Activated naive CD4-positive, alpha-beta T cell treated with anti-CD3 and anti-CD28 coated beads, Interleukin-2, amount 50 U/mL, for 24 hours (primary cell): Measurements from ENCODE around the gene FAM219A.
"Not testable (repeated sequence)": the region's sequence is repeated elsewhere in the genome, so short reads cannot be mapped to it uniquely, and the experiment has no call there.

ENCODE experiments used
- H3K27ac Mint-ChIP-seq: one replicate; pipeline ENCODE4 v1.8.0; 2021; ENCODE audit warnings: mild to moderate bottlenecking, mixed read lengths
- H3K27me3 Mint-ChIP-seq: one replicate; pipeline ENCODE4 v1.8.0; 2021; ENCODE audit warnings: mixed read lengths
- H3K36me3 Mint-ChIP-seq: one replicate; pipeline ENCODE4 v1.8.0; 2021; ENCODE audit warnings: mixed read lengths
- H3K4me1 Mint-ChIP-seq: one replicate; pipeline ENCODE4 v1.8.0; 2021; ENCODE audit warnings: mixed read lengths
- H3K4me3 Mint-ChIP-seq: one replicate; pipeline ENCODE4 v1.8.0; 2021; ENCODE audit warnings: mild to moderate bottlenecking, mixed read lengths
- H3K9me3 Mint-ChIP-seq: one replicate; pipeline ENCODE4 v1.8.0; 2021; ENCODE audit warnings: mixed read lengths

FAM219A gene

GRCh38 chr9:34492051-34492450, 33.7 kb upstream of the FAM219A start:
- H3K27me3 Mint-ChIP-seq: peaks cover 8% of the 10 kb centered on the region
- no peak overlapping the region for H3K4me3 Mint-ChIP-seq

DNA sequence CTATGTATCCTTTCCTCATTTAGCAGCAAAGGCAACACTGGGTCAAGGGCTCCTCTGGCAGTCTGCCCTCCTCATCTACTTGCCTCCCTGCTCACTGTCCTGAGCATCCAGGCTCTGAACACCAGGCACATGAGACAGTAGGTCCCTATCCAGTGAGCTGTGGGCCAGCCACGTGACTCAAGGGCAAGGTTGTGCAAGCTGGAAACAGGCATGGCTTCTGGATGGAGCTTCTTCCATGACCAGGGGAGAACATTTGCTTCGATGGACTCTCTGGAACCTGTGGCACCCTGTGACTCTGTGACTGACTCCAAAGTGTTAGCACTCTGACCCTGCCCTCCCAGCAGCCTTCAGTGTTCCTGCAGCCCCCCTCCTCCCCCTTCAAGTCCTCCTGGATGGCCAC, 33.2 kb upstream of the FAM219A start:
- Mint-ChIP-seq H3K27me3 (peaks cover 8% of the 10 kb centered on the region), H3K9me3 (no peaks in the 10 kb centered on the region), H3K4me3 (no peak overlapping the region), H3K4me1 (no peaks in the 10 kb centered on the region), H3K27ac (no peak overlapping the region), H3K36me3 (no peaks in the 10 kb centered on the region)

More at GRCh38 chr9:34492051-34492450, 33.7 kb upstream of the FAM219A start:
- no peaks in the 10 kb centered on the region for H3K36me3 Mint-ChIP-seq
- H3K27ac Mint-ChIP-seq: no peak overlapping the region
- no peaks in the 10 kb centered on the region for H3K9me3 Mint-ChIP-seq
- H3K4me1 Mint-ChIP-seq: no peaks in the 10 kb centered on the region

DNA sequence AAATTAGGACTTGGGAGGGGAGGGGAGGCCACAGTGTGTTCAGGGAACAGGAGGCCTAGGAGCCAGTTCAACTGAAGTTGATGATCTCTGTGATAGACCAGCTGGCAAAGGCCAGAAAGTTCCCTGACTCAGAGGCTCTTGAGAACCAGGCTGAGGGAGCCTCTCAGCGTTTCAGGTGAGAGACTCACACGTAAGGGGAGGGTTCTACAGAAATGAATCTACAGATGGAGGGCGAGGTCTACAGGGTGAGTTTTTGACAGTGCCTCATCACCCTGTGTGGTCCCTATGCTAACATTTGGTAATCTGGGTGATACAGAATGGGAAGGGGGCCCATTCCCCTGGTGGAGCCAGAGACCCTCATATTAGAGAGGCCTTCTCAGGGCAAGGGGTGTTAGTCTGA, 32.4 kb upstream of the FAM219A start:
- H3K4me1 Mint-ChIP-seq: no peaks in the 10 kb centered on the region
- H3K9me3 Mint-ChIP-seq: no peaks in the 10 kb centered on the region
- H3K4me3 Mint-ChIP-seq: no peak overlapping the region
- no peak overlapping the region for H3K27ac Mint-ChIP-seq
- H3K36me3 Mint-ChIP-seq: no peaks in the 10 kb centered on the region
- peaks cover 8% of the 10 kb centered on the region for H3K27me3 Mint-ChIP-seq

GRCh38 chr9:34490360-34490759, 32.0 kb upstream of the FAM219A start:
- Mint-ChIP-seq H3K4me1 (no peaks in the 10 kb centered on the region), H3K4me3 (no peak overlapping the region), H3K27me3 (peaks cover 8% of the 10 kb centered on the region), H3K27ac (no peak overlapping the region), H3K36me3 (no peaks in the 10 kb centered on the region), H3K9me3 (no peaks in the 10 kb centered on the region)

DNA sequence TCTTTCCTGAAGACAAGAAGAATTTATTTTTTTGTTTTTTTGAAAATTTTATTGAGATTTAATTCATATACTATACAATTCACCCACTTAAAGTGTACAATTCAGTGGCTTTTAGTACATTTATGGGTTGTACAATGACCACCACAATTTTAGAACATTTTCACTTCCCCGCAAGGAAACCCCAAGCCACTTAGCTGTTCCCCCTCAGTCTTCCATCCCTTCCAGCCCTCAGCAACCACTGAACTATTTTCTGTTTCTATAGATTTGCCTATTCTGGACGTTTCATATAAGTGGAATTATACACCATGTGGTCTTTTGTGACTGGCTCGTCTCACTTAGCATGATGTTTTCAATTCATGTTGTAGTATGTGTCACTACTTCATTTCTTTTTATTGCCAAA, 28.2 kb upstream of the FAM219A start:
- no peak overlapping the region for H3K27ac Mint-ChIP-seq
- H3K4me1 Mint-ChIP-seq: no peaks in the 10 kb centered on the region
- peaks cover 3% of the 10 kb centered on the region for H3K27me3 Mint-ChIP-seq
- no peak overlapping the region for H3K4me3 Mint-ChIP-seq
- no peaks in the 10 kb centered on the region for H3K9me3 Mint-ChIP-seq
- no peaks in the 10 kb centered on the region for H3K36me3 Mint-ChIP-seq

DNA sequence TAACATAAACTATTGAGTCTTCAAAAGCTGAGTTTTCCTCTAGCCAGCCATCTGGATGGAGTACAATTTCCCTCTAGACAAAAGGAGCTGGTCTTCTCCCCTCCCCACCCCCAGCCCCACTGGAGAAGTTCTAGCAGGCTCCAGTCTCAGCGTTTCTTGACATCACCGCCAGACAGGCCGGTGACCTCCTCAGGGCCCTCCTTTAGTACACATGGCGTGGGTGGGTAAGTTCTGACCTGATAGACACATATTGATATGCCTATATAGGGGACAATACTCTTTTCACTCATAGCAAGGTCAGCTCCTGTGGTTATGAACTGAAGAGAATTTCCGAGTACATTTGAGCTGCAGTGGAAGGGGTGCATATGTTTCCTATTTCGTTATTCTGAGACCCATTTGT, 27.5 kb upstream of the FAM219A start:
- H3K4me3 Mint-ChIP-seq: no peak overlapping the region
- no peak overlapping the region for H3K27ac Mint-ChIP-seq
- H3K27me3 Mint-ChIP-seq: peaks cover 3% of the 10 kb centered on the region
- H3K4me1 Mint-ChIP-seq: no peaks in the 10 kb centered on the region
- no peaks in the 10 kb centered on the region for H3K9me3 Mint-ChIP-seq
- no peaks in the 10 kb centered on the region for H3K36me3 Mint-ChIP-seq

DNA sequence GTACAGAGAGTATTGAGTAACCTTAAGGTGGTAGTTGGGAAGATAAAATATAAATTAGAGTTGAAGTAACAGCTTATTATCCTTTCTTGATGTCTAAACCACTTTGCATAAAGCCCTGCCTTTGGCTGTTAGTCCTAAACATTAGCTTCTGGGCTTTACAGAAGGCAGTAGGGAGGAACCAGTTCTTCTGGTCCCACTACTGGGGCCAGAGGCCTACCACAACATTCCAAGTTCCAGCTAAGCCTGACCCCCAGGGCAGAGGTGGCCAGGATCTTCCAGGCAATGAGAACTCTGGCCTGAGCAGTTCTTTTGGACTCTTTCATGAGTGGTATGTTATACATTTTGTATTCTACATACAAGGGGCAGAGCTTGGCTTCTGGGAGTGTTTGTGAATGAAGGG, 26.3 kb upstream of the FAM219A start:
- no peaks in the 10 kb centered on the region for H3K4me1 Mint-ChIP-seq
- H3K9me3 Mint-ChIP-seq: no peaks in the 10 kb centered on the region
- no peaks in the 10 kb centered on the region for H3K36me3 Mint-ChIP-seq
- peaks cover 3% of the 10 kb centered on the region for H3K27me3 Mint-ChIP-seq
- no peak overlapping the region for H3K27ac Mint-ChIP-seq
- H3K4me3 Mint-ChIP-seq: no peak overlapping the region

DNA sequence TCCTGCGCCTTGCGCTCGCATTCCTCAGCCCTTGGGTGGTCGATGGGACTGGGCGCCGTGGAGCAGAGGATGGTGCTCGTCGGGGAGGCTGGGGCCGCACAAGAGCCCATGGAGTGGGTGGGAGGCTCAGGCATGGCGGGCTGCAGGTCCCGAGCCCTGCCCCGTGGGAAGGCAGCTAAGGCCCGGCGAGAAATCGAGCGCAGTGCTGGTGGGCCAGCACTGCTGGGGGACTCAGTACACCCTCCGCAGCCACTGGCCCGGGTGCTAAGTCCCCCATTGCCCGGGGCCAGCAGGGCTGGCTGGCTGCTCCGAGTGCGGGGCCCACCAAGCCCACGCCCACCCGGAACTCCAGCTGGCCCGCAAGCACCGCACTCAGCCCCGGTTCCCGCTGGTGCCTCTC, 24.4 kb upstream of the FAM219A start:
- H3K4me1 Mint-ChIP-seq, H3K9me3 Mint-ChIP-seq, H3K27ac Mint-ChIP-seq, H3K4me3 Mint-ChIP-seq, H3K36me3 Mint-ChIP-seq, H3K27me3 Mint-ChIP-seq: not testable (repeated sequence)

GRCh38 chr9:34481620-34482019, 23.2 kb upstream of the FAM219A start:
- not testable (repeated sequence) for H3K4me3 Mint-ChIP-seq, H3K4me1 Mint-ChIP-seq, H3K36me3 Mint-ChIP-seq

DNA sequence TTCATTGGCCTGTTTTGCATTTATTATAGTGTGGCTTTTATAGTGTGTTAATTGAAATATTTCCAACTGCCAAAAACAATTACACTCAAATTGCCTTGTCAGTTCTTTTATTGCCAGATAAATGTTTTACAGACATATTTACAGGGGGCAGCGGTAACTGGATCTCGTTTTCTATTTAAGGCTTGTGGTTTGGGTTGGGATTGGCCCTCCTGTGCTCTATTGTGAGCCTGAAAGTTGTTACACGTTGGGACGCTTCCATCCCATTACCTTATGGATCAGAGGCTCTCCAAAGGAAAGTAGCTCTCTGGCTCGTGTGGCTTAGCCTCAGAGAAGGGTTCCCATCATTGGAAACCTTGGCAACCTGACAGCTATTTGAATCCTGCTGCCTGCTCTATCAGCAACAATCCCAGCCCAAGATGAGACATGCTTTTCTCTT, 21.1 kb upstream of the FAM219A start:
- H3K27ac Mint-ChIP-seq: no peak overlapping the region
- H3K4me1 Mint-ChIP-seq: no peaks in the 10 kb centered on the region
- no peaks in the 10 kb centered on the region for H3K36me3 Mint-ChIP-seq
- peaks cover 5% of the 10 kb centered on the region for H3K27me3 Mint-ChIP-seq
- H3K4me3 Mint-ChIP-seq: no peak overlapping the region
- no peaks in the 10 kb centered on the region for H3K9me3 Mint-ChIP-seq

More at GRCh38 chr9:34481620-34482019, 23.2 kb upstream of the FAM219A start:
- not testable (repeated sequence) for H3K27ac Mint-ChIP-seq, H3K9me3 Mint-ChIP-seq, H3K27me3 Mint-ChIP-seq

DNA sequence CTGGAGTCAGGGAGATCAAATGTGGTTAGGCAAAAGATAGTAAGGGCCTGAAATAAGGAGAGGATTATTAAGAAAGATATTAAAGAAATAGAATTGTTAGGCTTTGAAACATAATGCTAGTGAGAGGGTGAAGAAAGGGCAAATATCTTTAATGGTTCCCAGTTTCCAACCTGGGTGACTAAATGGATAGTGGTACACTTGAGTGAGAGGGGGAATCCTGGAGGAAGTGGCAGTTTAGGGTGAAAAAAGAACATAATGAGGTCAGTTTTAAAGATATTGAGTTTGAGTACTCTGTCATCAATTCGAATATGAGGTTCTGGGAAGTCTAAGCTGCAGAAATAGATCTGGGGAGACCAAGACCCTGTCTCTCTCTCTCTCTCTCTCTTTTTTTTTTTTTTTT, 19.2 kb upstream of the FAM219A start:
- Mint-ChIP-seq H3K9me3 (no peaks in the 10 kb centered on the region), H3K4me1 (no peaks in the 10 kb centered on the region), H3K4me3 (no peak overlapping the region), H3K27ac (no peak overlapping the region), H3K36me3 (no peaks in the 10 kb centered on the region), H3K27me3 (peaks cover 5% of the 10 kb centered on the region)

DNA sequence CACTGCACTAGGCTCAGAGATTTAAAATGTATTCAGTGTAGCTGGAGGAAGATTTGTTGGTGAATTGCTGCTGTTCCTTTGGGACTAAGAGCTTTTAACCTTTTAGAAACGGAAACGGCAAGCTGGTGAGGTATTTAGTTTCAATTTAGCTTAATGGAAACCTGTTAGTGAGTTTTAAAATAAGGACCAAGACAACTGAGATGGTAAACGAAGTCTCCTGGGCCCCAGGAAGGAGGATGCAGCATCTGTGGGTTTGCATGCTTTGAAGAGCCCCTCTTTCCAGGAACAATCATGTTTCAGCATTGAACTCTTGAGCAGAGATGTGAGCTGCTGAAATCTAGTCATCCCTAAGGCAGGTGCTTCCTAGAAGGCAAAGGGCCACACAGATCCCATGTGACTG, 16.7 kb upstream of the FAM219A start:
- H3K4me3 Mint-ChIP-seq: no peak overlapping the region
- no peaks in the 10 kb centered on the region for H3K4me1 Mint-ChIP-seq
- H3K27me3 Mint-ChIP-seq: peaks cover 5% of the 10 kb centered on the region
- no peaks in the 10 kb centered on the region for H3K9me3 Mint-ChIP-seq
- H3K27ac Mint-ChIP-seq: no peak overlapping the region
- no peaks in the 10 kb centered on the region for H3K36me3 Mint-ChIP-seq

DNA sequence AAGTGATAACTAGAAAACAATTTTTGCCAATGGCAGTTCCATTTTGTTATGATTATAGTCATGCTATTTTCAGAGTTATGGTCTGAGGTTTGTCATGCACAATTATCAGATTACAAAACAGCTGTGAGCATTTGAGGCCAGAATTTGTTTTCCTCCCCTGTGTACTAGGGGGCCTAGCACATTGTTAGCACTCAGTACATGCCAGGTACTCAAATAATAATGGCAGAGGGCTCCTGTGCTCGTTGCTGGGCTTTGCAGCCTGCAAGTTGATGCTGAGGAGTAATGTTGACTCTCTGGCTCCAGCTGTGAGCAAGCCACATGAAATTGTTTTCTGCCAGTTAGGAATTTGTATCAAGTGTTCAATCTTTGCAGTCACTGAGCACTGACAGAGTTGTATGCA, 7.1 kb upstream of the FAM219A start:
- Mint-ChIP-seq H3K4me3 (no peak overlapping the region), H3K27ac (no peak overlapping the region), H3K9me3 (no peaks in the 10 kb centered on the region), H3K4me1 (no peaks in the 10 kb centered on the region), H3K27me3 (peaks cover 3% of the 10 kb centered on the region), H3K36me3 (no peaks in the 10 kb centered on the region)

DNA sequence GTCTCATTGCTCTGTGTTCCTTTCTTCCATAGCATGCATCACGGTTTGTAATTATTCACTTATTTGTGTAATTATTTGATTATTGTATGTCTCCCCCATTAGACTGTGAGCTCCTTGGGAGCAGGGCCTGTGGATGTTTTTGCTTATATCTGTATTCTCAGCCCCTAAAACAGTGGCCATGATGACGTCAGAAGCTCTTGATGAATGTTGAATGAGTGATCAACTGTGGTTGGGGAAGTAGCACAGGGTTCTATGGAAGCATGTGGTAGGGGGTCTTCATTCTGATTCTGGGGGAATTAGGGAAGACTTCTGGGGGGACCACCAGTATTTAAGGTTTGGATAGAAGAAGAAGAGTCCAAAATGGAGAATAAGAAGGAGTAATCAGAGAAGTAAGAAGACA, 6.2 kb upstream of the FAM219A start:
- peaks cover 3% of the 10 kb centered on the region for H3K27me3 Mint-ChIP-seq
- no peaks in the 10 kb centered on the region for H3K9me3 Mint-ChIP-seq
- no peak overlapping the region for H3K27ac Mint-ChIP-seq
- peaks cover 3% of the 10 kb centered on the region for H3K4me1 Mint-ChIP-seq
- H3K36me3 Mint-ChIP-seq: no peaks in the 10 kb centered on the region
- no peak overlapping the region for H3K4me3 Mint-ChIP-seq

DNA sequence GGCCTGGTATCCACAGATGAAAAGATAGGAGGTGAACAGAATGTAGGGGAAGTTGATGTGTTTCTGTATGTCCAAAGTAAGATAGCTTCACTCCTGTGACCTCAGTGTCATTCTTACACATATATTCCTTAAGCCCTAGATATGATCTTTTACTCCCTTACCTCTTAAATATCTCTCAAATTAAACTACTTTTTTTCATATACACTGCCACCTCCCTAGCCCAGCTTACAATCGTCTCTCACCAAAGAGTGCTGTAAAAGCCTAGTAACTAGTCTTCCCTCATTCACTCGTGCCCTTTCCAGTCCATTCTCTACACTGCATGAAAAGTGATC, 5.5 kb upstream of the FAM219A start:
- H3K4me1 Mint-ChIP-seq: peaks cover 7% of the 10 kb centered on the region
- no peak overlapping the region for H3K27ac Mint-ChIP-seq

DNA sequence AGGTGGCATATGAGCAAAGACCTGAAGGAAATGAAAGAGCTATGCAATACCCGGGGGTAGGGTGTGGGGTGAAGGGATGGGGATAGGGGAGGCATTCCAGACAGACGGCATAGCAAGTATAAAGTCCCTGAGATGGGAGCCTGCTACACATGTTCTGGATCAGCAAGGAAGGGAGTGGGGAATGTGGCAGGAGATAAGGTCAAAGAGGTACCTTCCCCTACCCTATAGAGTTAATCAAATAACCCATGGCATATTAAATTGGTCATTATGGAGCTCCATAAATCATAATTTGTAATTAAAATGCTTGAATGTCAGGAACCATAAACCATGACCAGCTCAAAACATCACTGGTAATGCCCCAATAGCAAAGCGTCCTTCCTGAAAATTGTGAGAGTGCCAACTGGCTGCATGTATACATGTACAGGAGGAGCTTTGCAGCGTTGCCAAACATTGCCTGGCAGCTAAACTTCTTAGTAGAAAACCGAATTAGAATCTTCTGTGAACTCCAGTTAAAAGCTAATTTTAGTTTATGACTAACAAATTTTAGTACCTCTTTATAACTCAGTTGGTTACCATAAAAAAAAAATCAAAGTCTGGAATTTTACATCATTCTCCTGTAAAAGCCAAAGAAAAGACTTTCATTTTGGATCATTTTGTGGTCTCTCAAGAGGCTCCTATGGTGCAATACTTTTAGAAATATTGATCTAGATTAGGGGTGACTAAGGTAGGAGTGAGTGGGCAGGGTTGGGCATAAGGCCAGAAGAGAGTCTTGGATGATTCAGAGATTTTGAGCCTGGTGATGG, 4.9 kb upstream of the FAM219A start:
- Mint-ChIP-seq H3K27me3 (peaks cover 1% of the 10 kb centered on the region), H3K27ac (no peak overlapping the region), H3K9me3 (no peaks in the 10 kb centered on the region), H3K4me3 (no peak overlapping the region), H3K36me3 (no peaks in the 10 kb centered on the region), H3K4me1 (peaks cover 11% of the 10 kb centered on the region)

More for the DNA sequence above, 5.5 kb upstream of the FAM219A start:
- Mint-ChIP-seq H3K9me3 (no peaks in the 10 kb centered on the region), H3K4me3 (no peak overlapping the region), H3K36me3 (no peaks in the 10 kb centered on the region), H3K27me3 (peaks cover 2% of the 10 kb centered on the region)

- Mint-ChIP-seq H3K4me3 (no peak overlapping the region), H3K27ac (no peak overlapping the region), H3K4me1 (peaks cover 30% of the 10 kb centered on the region), H3K36me3 (no peaks in the 10 kb centered on the region), H3K9me3 (no peaks in the 10 kb centered on the region), H3K27me3 (no peaks in the 10 kb centered on the region)
Observed at GRCh38 chr9:34459941-34460340, 1.6 kb upstream of the FAM219A start.
